ENCODE results near the gene EHD4. TPM values are rescaled to one million over a fixed set of nuclear protein-coding genes. Genes with fewer than 3 reads are reported as not detected.

EHD4 gene
- total RNA-seq, 1 donor from 2014 or later, result 42.6 TPM

- DNase-seq (no peak), ATAC-seq (ENCODE audit: low read depth) (no peak)
- TF ChIP-seq, protein P1, sequence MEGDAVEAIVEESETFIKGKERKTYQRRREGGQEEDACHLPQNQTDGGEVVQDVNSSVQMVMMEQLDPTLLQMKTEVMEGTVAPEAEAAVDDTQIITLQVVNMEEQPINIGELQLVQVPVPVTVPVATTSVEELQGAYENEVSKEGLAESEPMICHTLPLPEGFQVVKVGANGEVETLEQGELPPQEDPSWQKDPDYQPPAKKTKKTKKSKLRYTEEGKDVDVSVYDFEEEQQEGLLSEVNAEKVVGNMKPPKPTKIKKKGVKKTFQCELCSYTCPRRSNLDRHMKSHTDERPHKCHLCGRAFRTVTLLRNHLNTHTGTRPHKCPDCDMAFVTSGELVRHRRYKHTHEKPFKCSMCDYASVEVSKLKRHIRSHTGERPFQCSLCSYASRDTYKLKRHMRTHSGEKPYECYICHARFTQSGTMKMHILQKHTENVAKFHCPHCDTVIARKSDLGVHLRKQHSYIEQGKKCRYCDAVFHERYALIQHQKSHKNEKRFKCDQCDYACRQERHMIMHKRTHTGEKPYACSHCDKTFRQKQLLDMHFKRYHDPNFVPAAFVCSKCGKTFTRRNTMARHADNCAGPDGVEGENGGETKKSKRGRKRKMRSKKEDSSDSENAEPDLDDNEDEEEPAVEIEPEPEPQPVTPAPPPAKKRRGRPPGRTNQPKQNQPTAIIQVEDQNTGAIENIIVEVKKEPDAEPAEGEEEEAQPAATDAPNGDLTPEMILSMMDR (IDR thresholded peaks at IDR 0.05), result no peak
- ChIA-PET CTCF (interaction anchor here (1.6 kb wide), 1 partner anchor 7 kb away, joined by 4 read pairs; no protein-coding TSS in a partner anchor), POLR2A (no interaction called here)
- H3K4me1 Mint-ChIP-seq, result peaks cover 9% of the 10 kb centered on the region
- H3K4me3 Mint-ChIP-seq, result no peak overlapping the region
- H3K36me3 Mint-ChIP-seq (ENCODE audit: low read depth), result peaks cover 60% of the 10 kb centered on the region
- no peaks in the 10 kb centered on the region for H3K27me3 Mint-ChIP-seq
- no peak overlapping the region for H3K27ac Mint-ChIP-seq
- intact Hi-C loops (cut with micrococcal nuclease), result no loop called here
- H3K9me3 Mint-ChIP-seq, result no peaks in the 10 kb centered on the region
These were observed 60.5 kb downstream of the EHD4 start for GRCh38 chr15:41911691-41912345.

GRCh38 chr15:41908736-41909461 is 63.5 kb downstream of the EHD4 start:
- ATAC-seq (ENCODE audit: low read depth) (no peak), DNase-seq (no peak)
- H3K27ac Mint-ChIP-seq, result no peak overlapping the region
- H3K27me3 Mint-ChIP-seq, result no peaks in the 10 kb centered on the region
- H3K4me3 Mint-ChIP-seq, result no peak overlapping the region
- peaks cover 6% of the 10 kb centered on the region for H3K4me1 Mint-ChIP-seq
- ChIA-PET POLR2A (no interaction called here), CTCF (interaction anchor here (9.3 kb wide), 1 partner anchor 136 kb away, joined by 108 read pairs; the partner anchor contains the start of gene MAPKBP1)
- H3K9me3 Mint-ChIP-seq, result peaks cover 4% of the 10 kb centered on the region
- intact Hi-C loops (cut with micrococcal nuclease), result no loop called here
- TF ChIP-seq, protein P1 (IDR thresholded peaks at IDR 0.05), result no peak
- H3K36me3 Mint-ChIP-seq (ENCODE audit: low read depth), result peaks cover 63% of the 10 kb centered on the region

- ATAC-seq (ENCODE audit: low read depth) (no peak), DNase-seq (no peak)
- ChIA-PET CTCF (interaction anchor here (1.0 to 9.3 kb wide), 2 partner anchors 14 to 135 kb away, joined by 6 to 108 read pairs; partner anchors contain the start of gene MAPKBP1), POLR2A (no interaction called here)
- intact Hi-C loops (cut with micrococcal nuclease), result no loop called here
- Mint-ChIP-seq H3K27ac (no peak overlapping the region), H3K4me1 (peaks cover 6% of the 10 kb centered on the region), H3K4me3 (no peak overlapping the region), H3K9me3 (peaks cover 4% of the 10 kb centered on the region), H3K36me3 (ENCODE audit: low read depth) (peaks cover 58% of the 10 kb centered on the region), H3K27me3 (no peaks in the 10 kb centered on the region)
- TF ChIP-seq, protein P1 (IDR thresholded peaks at IDR 0.05), result no peak
These were observed 65.2 kb downstream of the EHD4 start for GRCh38 chr15:41907141-41907540.

- Mint-ChIP-seq H3K9me3 (peaks cover 4% of the 10 kb centered on the region), H3K4me1 (peaks cover 6% of the 10 kb centered on the region), H3K27me3 (no peaks in the 10 kb centered on the region), H3K36me3 (ENCODE audit: low read depth) (peaks cover 55% of the 10 kb centered on the region), H3K27ac (no peak overlapping the region), H3K4me3 (no peak overlapping the region)
- ATAC-seq (ENCODE audit: low read depth), result no peak
- ChIA-PET POLR2A (no interaction called here), CTCF (interaction anchor here (0.9 to 9.3 kb wide), 2 partner anchors 9 to 134 kb away, joined by 3 to 108 read pairs; partner anchors contain the start of gene MAPKBP1)
- intact Hi-C loops (cut with micrococcal nuclease), result no loop called here
- TF ChIP-seq, protein P1 (IDR thresholded peaks at IDR 0.05), result no peak
- no peak for DNase-seq
These were observed 65.7 kb downstream of the EHD4 start for GRCh38 chr15:41906608-41907007.
